Activated CD8-positive, alpha-beta T cell treated with anti-CD3 and anti-CD28 coated beads for 36 hours (primary cell): Measurements from ENCODE around the gene KYNU. TPM values are rescaled to one million over a fixed set of nuclear protein-coding genes. Genes with fewer than 3 reads are reported as not detected.
"Not testable (repeated sequence)": the region's sequence is repeated elsewhere in the genome, so short reads cannot be mapped to it uniquely, and the experiment has no call there.

Source experiments
- ATAC-seq: fragments of 200-7000 bp; cut with Tn5 transposase; one replicate; pipeline ENCODE4 v1.10.0; 2021; ENCODE audit warnings: mild to moderate bottlenecking, moderate library complexity
- CTCF ChIA-PET: fragments of 350-600 bp; sonication (Branson Sonifier 250); formaldehyde crosslinking; loops from one replicate; lab custom pipeline; 2021; ENCODE audit warnings: antibody characterized with exemption; lab: Charles Lee
- POLR2A ChIA-PET: fragments of 350-600 bp; sonication (Branson Sonifier 250); formaldehyde crosslinking; loops from one replicate; lab custom pipeline; 2021; ENCODE audit warnings: antibody characterized with exemption; lab: Charles Lee
- DNase-seq: peaks from one replicate; pipeline ENCODE4 v3.0.0-alpha.2; 2020
- H3K27ac Mint-ChIP-seq: one replicate; pipeline ENCODE4 v1.8.0; 2021; ENCODE audit warnings: mild to moderate bottlenecking, mixed read lengths
- H3K27me3 Mint-ChIP-seq: one replicate; pipeline ENCODE4 v1.8.0; 2021; ENCODE audit warnings: mixed read lengths
- H3K36me3 Mint-ChIP-seq: one replicate; pipeline ENCODE4 v1.8.0; 2021; ENCODE audit warnings: low read depth, mixed read lengths
- H3K4me1 Mint-ChIP-seq: one replicate; pipeline ENCODE4 v1.8.0; 2021; ENCODE audit warnings: low read depth, mixed read lengths
- H3K4me3 Mint-ChIP-seq: one replicate; pipeline ENCODE4 v1.8.0; 2021; ENCODE audit warnings: mild to moderate bottlenecking, moderate library complexity, mixed read lengths
- H3K9me3 Mint-ChIP-seq: one replicate; pipeline ENCODE4 v1.8.0; 2021; ENCODE audit warnings: mixed read lengths
- intact Hi-C: fragments of 100-400 bp; cut with micrococcal nuclease; formaldehyde crosslinking; loops from one replicate; pipeline ENCODE4 v1.10.0; 2022
- total RNA-seq, 2 experiments: library from RNA; stranded (reverse); gene quantifications; one replicate each; pipeline ENCODE4 v1.2.3, GENCODE V29; 2021
- TF ChIP-seq, protein P1 (sequence below): fragments of 200-600 bp; IDR thresholded peaks from one replicate; pipeline ENCODE4 v1.8.0; 2022; ENCODE audit warnings: antibody characterized with exemption, mild to moderate bottlenecking

Gene KYNU
- total RNA-seq, 2 experiments from 2014 or later, result not detected

DNA sequence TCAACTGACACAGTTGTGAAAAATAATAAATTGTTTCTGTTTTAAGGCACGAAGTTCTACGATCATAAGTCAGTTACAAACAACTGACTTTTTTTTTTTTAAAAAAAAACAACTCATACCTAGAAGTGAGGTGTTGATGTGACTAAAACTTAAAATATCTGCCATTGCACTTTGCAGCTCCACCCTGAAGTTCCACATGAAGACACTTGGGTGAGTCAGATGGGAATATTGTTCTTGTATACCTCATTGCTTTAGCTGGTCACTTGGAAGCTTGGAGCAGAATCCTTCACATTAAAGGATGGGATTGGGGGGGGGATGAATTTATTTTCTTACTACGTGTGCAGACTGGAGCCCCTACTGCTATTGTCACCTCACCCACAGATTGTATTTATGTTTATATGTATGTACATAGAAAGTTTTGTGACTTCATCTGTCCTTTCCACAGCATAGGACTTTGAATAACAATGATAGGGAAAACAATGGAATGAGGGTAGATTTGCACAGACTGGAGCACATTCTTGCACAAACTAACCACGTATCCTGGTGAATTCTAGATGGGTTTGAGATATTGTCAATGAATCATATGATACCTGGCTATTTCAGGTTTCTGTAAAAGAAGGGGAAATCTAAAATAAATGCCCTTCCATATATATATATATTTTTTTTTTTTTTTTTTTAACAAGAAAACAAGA lies 193.9 kb downstream of the KYNU start:
- TF ChIP-seq, protein P1, sequence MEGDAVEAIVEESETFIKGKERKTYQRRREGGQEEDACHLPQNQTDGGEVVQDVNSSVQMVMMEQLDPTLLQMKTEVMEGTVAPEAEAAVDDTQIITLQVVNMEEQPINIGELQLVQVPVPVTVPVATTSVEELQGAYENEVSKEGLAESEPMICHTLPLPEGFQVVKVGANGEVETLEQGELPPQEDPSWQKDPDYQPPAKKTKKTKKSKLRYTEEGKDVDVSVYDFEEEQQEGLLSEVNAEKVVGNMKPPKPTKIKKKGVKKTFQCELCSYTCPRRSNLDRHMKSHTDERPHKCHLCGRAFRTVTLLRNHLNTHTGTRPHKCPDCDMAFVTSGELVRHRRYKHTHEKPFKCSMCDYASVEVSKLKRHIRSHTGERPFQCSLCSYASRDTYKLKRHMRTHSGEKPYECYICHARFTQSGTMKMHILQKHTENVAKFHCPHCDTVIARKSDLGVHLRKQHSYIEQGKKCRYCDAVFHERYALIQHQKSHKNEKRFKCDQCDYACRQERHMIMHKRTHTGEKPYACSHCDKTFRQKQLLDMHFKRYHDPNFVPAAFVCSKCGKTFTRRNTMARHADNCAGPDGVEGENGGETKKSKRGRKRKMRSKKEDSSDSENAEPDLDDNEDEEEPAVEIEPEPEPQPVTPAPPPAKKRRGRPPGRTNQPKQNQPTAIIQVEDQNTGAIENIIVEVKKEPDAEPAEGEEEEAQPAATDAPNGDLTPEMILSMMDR, result no peak
- no peaks in the 10 kb centered on the region for H3K27me3 Mint-ChIP-seq
- no peak overlapping the region for H3K4me3 Mint-ChIP-seq
- POLR2A ChIA-PET, result no interaction called here
- H3K9me3 Mint-ChIP-seq, result peaks cover 3% of the 10 kb centered on the region
- no peaks in the 10 kb centered on the region for H3K36me3 Mint-ChIP-seq
- CTCF ChIA-PET, result no interaction called here
- DNase-seq, result no peak
- ATAC-seq, result no peak
- peaks cover 3% of the 10 kb centered on the region for H3K4me1 Mint-ChIP-seq
- H3K27ac Mint-ChIP-seq, result no peak overlapping the region
- intact Hi-C loops, result no loop called here

DNA sequence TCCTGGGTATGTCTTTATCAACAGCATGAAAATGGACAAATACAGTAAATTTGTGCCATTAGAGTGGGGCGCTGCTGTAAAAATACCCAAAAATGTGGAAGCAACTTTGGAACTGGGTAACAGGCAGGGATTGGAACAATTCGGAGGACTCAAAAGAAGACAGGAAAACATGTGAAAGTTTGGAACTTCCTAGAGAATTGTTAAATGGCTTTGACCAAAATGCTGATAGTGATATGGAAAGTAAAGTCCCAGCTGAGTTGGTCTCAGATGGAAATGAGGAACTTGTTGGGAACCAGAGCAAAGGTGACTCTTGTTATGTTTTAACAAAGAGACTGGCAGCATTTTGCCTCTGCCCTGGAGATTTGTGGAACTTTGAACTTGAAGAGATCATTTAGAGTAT lies 197.4 kb downstream of the KYNU start:
- H3K4me3 Mint-ChIP-seq, H3K27me3 Mint-ChIP-seq, H3K36me3 Mint-ChIP-seq, ATAC-seq, H3K4me1 Mint-ChIP-seq, intact Hi-C loops, H3K9me3 Mint-ChIP-seq, H3K27ac Mint-ChIP-seq, DNase-seq: not testable (repeated sequence)
- POLR2A ChIA-PET, result interaction anchor here (0.6 kb wide), 1 partner anchor 174 kb away, joined by 5 read pairs; no protein-coding TSS in a partner anchor
- CTCF ChIA-PET, result interaction anchor here (0.6 kb wide), 1 partner anchor 87 kb away, joined by 3 read pairs; no protein-coding TSS in a partner anchor

DNA sequence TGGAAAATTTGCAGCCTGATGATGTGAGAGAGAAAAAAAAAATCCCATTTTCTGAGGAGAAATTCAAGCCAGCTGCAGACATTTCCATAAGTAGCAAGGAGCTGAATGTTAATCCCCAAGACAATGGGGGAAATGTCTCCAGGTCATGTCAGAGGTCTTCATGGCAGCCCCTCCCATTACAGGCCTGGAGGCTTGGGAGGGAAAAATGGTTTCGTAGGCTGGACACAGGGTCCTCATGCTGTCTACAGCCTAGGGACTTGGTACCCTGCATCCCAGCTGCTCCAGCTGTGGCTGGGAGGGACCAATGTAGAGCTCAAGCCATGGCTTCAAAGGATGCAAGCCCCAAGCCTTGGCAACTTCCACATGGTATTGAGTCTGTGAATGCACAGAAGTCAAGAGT lies 198.2 kb downstream of the KYNU start:
- no peak overlapping the region for H3K4me3 Mint-ChIP-seq
- no peak for DNase-seq
- peaks cover 3% of the 10 kb centered on the region for H3K9me3 Mint-ChIP-seq
- intact Hi-C loops, result no loop called here
- no peaks in the 10 kb centered on the region for H3K27me3 Mint-ChIP-seq
- no peak for ATAC-seq
- H3K27ac Mint-ChIP-seq, result no peak overlapping the region
- no peaks in the 10 kb centered on the region for H3K4me1 Mint-ChIP-seq
- TF ChIP-seq, protein P1, result no peak
- no peaks in the 10 kb centered on the region for H3K36me3 Mint-ChIP-seq
- POLR2A ChIA-PET, result interaction anchor here (0.6 kb wide), 1 partner anchor 175 kb away, joined by 5 read pairs; no protein-coding TSS in a partner anchor
- CTCF ChIA-PET, result no interaction called here

DNA sequence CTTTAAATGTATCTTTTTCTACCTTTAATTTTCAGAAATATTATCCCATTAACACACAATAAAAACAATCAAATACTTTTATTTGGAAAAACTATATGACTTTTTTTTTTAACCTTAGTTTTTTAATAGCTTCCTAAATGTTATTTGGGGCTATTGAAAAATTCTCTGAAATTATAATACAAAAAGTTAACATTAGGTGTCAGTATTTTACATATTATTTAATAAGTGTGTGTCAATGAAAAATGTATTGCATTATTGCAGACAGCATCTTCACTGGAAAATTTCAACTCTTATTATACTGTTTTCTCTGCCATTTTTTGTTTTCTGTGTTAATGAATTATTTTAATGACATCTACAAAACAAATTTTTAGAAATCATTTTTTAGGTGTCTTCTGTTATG lies 200.6 kb downstream of the KYNU start:
- POLR2A ChIA-PET, result no interaction called here
- TF ChIP-seq, protein P1, result no peak
- H3K36me3 Mint-ChIP-seq, result no peaks in the 10 kb centered on the region
- no peaks in the 10 kb centered on the region for H3K4me1 Mint-ChIP-seq
- H3K27ac Mint-ChIP-seq, result no peak overlapping the region
- DNase-seq (no peak), ATAC-seq (no peak)
- no peaks in the 10 kb centered on the region for H3K27me3 Mint-ChIP-seq
- CTCF ChIA-PET, result interaction anchor here (1.5 kb wide), 1 partner anchor 81 kb away, joined by 3 read pairs; no protein-coding TSS in a partner anchor
- intact Hi-C loops, result no loop called here
- no peak overlapping the region for H3K4me3 Mint-ChIP-seq
- H3K9me3 Mint-ChIP-seq, result peaks cover 5% of the 10 kb centered on the region

DNA sequence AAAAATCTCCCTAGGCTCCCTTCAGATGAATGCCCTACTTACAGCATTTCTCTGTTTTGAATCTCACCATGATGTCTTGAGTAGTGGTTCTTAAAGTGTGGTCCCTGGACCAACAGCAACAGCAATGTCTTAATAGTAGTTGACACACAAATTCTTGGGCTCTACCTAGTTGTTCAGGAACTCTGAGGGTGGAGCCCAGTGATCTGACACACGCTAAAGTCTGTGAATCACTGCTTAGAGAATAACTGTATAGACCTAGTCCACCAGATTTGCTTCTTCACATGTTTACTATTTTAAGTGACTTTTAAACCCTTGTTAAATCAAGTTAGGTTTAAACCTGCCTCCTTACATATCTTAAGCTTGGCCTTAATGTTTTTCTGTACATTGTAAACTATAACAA lies 204.2 kb downstream of the KYNU start:
- CTCF ChIA-PET, result no interaction called here
- no peaks in the 10 kb centered on the region for H3K36me3 Mint-ChIP-seq
- DNase-seq (no peak), ATAC-seq (no peak)
- TF ChIP-seq, protein P1, result no peak
- intact Hi-C loops, result no loop called here
- no peak overlapping the region for H3K27ac Mint-ChIP-seq
- POLR2A ChIA-PET, result no interaction called here
- peaks cover 2% of the 10 kb centered on the region for H3K9me3 Mint-ChIP-seq
- H3K4me3 Mint-ChIP-seq, result no peak overlapping the region
- H3K4me1 Mint-ChIP-seq, result peaks cover 24% of the 10 kb centered on the region
- no peaks in the 10 kb centered on the region for H3K27me3 Mint-ChIP-seq
